ENCODE data around the gene SF3B6. TPM values are rescaled to one million over a fixed set of nuclear protein-coding genes. Genes with fewer than 3 reads are reported as not detected.

Gene SF3B6
- total and polyA plus RNA-seq, 9 of the 15 experiments (the other 6 are each of a cell fraction or from before 2014, with no cell fraction given): 146 to 591 (median 295) TPM

- TF ChIP-seq TRIM25 (IDR thresholded peaks at IDR 0.05; ENCODE audit: borderline replicate concordance) (no peak), POLR2AphosphoS5 (IDR thresholded peaks at IDR 0.05; ENCODE audit: control insufficient read depth, insufficient read depth, low read depth, low read length) (peak; percentile 93), KDM2B (CRISPR knock-in tag; IDR thresholded peaks at IDR 0.05) (no peak), USF2 (CRISPR knock-in tag; IDR thresholded peaks at IDR 0.05) (no peak), NFE2 (IDR thresholded peaks at IDR 0.05; ENCODE audit: low read depth) (no peak), NCOA4 (IDR thresholded peaks at IDR 0.05; ENCODE audit: partially characterized antibody) (no peak), RHOXF2B (CRISPR knock-in tag; conservative IDR thresholded peaks at IDR 0.05) (no peak), FOXK2 (conservative IDR thresholded peaks at IDR 0.05 in 1 of 2, IDR thresholded peaks at IDR 0.05 in 1 of 2; ENCODE audit: low read depth in 2 of 2) (peak; percentile 23 to 53; a peak in 1 of 4 replicates), SMARCC2 (IDR thresholded peaks at IDR 0.05; ENCODE audit: low read depth) (no peak), ZBTB9 (CRISPR knock-in tag; IDR thresholded peaks at IDR 0.05) (no peak), U2AF1 (optimal IDR thresholded peaks at IDR 0.05; ENCODE audit: low read depth, low read length) (no peak), ZNF764 (CRISPR knock-in tag; IDR thresholded peaks at IDR 0.05; ENCODE audit: low read depth) (no peak)
- TF ChIP-seq, protein P1, sequence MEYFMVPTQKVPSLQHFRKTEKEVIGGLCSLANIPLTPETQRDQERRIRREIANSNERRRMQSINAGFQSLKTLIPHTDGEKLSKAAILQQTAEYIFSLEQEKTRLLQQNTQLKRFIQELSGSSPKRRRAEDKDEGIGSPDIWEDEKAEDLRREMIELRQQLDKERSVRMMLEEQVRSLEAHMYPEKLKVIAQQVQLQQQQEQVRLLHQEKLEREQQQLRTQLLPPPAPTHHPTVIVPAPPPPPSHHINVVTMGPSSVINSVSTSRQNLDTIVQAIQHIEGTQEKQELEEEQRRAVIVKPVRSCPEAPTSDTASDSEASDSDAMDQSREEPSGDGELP (CRISPR knock-in tag; IDR thresholded peaks at IDR 0.05; ENCODE audit: borderline replicate concordance): peak; percentile 51; the same call in 1 of the 2 replicates
- TF ChIP-seq, protein P2, sequence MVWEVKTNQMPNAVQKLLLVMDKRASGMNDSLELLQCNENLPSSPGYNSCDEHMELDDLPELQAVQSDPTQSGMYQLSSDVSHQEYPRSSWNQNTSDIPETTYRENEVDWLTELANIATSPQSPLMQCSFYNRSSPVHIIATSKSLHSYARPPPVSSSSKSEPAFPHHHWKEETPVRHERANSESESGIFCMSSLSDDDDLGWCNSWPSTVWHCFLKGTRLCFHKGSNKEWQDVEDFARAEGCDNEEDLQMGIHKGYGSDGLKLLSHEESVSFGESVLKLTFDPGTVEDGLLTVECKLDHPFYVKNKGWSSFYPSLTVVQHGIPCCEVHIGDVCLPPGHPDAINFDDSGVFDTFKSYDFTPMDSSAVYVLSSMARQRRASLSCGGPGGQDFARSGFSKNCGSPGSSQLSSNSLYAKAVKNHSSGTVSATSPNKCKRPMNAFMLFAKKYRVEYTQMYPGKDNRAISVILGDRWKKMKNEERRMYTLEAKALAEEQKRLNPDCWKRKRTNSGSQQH (CRISPR knock-in tag; IDR thresholded peaks at IDR 0.05): peak; percentile 91
- TF ChIP-seq, protein P3, sequence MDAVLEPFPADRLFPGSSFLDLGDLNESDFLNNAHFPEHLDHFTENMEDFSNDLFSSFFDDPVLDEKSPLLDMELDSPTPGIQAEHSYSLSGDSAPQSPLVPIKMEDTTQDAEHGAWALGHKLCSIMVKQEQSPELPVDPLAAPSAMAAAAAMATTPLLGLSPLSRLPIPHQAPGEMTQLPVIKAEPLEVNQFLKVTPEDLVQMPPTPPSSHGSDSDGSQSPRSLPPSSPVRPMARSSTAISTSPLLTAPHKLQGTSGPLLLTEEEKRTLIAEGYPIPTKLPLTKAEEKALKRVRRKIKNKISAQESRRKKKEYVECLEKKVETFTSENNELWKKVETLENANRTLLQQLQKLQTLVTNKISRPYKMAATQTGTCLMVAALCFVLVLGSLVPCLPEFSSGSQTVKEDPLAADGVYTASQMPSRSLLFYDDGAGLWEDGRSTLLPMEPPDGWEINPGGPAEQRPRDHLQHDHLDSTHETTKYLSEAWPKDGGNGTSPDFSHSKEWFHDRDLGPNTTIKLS (IDR thresholded peaks at IDR 0.05; ENCODE audit: borderline replicate concordance, low read depth): peak; percentile 83
- TF ChIP-seq, protein P4, sequence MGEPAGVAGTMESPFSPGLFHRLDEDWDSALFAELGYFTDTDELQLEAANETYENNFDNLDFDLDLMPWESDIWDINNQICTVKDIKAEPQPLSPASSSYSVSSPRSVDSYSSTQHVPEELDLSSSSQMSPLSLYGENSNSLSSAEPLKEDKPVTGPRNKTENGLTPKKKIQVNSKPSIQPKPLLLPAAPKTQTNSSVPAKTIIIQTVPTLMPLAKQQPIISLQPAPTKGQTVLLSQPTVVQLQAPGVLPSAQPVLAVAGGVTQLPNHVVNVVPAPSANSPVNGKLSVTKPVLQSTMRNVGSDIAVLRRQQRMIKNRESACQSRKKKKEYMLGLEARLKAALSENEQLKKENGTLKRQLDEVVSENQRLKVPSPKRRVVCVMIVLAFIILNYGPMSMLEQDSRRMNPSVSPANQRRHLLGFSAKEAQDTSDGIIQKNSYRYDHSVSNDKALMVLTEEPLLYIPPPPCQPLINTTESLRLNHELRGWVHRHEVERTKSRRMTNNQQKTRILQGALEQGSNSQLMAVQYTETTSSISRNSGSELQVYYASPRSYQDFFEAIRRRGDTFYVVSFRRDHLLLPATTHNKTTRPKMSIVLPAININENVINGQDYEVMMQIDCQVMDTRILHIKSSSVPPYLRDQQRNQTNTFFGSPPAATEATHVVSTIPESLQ (CRISPR knock-in tag; IDR thresholded peaks at IDR 0.05): no peak
Measured at GRCh38 chr2:24046930-24047702, 29.0 kb downstream of the SF3B6 start, which contains the start of gene WDCP (continued).

Measured in K562 (cell line).